Fibroblast of skin of right biceps (primary cell): ENCODE results near the gene PLCG1.

ENCODE experiments used
- DNase-seq: peaks from one replicate; pipeline ENCODE4 v3.0.0-alpha.2; 2013

PLCG1 gene

GRCh38 chr20:41219824-41220223 lies 82.5 kb downstream of the PLCG1 start:
- no peak for DNase-seq

DNA sequence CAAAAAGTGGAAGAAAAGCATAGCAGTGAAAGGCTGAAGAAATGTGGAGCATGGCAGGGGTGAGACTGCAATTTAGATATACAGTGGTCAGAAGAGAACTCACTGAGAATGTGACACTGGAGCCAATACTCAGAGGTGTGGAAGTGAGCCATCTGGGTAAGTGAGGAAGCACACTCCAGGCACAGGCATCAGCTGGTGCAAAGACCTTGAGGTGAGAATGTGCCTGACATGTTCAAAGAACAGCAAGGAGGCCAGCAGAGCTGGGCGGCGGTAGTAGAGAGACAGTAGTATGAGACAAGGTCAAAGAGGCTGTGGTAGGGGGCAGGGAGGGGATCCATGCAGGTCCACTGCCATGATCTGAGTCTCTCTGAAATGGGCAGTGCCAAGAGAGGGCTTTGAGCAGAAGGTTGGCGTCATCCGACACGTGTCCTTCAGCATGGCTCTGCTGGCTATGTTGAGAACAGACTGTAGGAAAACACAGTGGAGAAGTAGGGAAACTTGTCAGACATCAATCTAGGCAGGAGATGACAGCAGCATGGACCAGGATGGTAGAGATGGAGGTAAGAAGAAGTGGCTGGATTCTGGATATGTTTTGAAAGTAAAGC lies 84.4 kb downstream of the PLCG1 start:
- no peak for DNase-seq

- DNase-seq: no peak
These were observed 85.0 kb downstream of the PLCG1 start for GRCh38 chr20:41222296-41222695.

- no peak for DNase-seq
These were observed 85.4 kb downstream of the PLCG1 start for GRCh38 chr20:41222703-41223102.

DNA sequence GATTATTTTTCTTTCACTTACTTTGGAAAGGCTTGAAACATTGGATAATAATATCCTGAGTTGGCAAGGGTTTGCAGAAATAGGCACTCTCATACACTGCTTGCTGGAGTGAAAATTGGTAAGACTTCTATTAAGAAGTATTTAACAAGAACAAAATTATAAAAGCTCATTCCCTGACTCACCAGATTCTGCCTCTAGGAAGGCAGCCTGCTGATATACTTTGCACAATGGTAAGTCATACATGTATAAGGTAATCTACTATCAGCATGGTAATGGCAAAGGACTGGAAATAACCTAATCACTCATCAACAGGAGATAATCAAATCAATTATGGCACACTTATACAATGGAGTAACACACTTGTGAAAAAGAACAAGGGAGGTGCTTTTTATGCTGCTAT lies 85.8 kb downstream of the PLCG1 start:
- no peak for DNase-seq

DNA sequence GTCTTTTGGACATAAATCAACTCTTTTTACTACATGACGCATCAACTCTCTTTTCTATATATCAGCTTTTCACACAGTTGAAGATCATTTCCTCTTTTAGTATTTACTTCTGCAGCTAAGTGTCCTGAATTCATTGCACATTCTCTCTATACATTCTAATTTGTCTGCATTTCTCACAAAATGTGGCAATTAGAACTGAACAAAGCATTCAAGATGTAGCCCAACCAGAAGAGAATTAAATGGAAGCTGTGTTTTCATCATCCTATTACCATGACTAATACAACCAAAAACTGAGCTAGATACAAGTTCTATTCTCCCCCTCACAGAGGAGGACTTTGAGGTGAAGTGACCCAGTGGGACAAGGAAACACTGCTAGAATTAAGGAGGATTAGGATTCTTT lies 86.9 kb downstream of the PLCG1 start:
- no peak for DNase-seq

DNA sequence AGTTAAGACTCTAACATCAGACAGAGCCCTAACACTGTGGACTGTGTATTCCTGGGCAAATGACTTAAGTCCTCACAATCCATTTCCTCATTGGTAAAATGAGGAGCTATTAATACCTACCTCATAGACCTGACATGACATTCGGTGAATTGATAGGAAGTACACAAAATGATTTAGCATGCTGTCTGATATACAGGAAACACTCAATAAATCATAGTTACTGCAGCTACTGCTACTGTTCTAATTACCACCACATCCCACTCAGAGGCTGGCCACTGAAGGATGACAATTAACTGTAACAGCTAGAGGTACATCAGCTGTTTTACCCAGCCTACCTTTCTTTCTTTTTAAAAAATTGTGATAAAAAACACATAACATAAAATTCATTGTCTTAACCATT lies 87.7 kb downstream of the PLCG1 start:
- DNase-seq: no peak

GRCh38 chr20:41226426-41226825 lies 89.1 kb downstream of the PLCG1 start:
- no peak for DNase-seq
